Measurements from ENCODE around the gene WDR1. TPM values are rescaled to one million over a fixed set of nuclear protein-coding genes. Genes with fewer than 3 reads are reported as not detected.
A peak's percentile ranks its signal among the peaks of the same experiment; 100 is the strongest.

WDR1 gene
- total RNA-seq, 6 donors from 2014 or later, result 135 to 307 (median 183) TPM

DNA sequence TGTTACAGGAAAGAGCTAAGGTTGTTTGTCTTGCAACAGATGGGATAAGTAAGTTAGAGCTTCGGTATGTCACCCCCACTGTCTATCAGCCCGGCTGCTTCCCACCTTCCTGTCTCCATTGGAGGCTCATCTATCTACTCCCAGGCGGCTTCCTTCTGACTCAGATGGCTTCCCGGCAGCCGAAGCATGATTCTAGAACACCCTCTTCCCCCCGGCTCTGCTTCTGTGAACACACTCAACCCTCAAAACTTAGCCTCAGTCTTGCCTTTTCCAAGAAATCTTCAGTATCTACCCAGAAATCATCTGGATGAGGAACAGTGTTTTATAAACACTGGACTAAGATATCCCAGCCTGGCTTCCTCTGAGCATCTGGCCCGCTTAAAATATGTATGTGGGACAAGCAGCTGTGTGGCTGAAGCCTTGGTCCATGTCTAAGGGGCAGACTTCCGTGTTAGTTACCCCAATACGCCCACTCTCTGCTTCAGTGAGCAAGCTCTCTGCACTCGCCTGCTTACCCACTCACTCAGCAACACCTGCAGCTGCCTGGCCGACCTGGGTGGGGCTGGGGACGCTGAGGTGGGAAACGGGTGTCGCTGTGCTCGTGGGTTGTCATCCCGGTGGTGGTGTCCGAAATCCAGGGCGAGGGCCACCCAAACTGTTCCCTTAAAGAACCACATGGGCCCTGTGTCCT lies 83.3 kb downstream of the WDR1 start:
- peak overlapping the region; percentile 41 to 72 (median 58) for H3K27ac ChIP-seq
- no peaks in the 10 kb centered on the region for H3K36me3 ChIP-seq
- DNase-seq (peak; percentile 43 to 67), ATAC-seq (ENCODE audit: low FRiP score in 2 of 2) (peak; percentile 39 to 84)
- H3K4me3 ChIP-seq, result no peak overlapping the region
- WGBS, 2 donors, result 50 to 54% methylated on average over 12 to 18 of the region's 18 CpGs
- no peaks in the 10 kb centered on the region for H3K9me3 ChIP-seq
- TF ChIP-seq POLR2AphosphoS5 (IDR thresholded peaks at IDR 0.05) (peak; percentile 5 to 74), POLR2A (IDR thresholded peaks at IDR 0.05) (no peak), EP300 (IDR thresholded peaks at IDR 0.05) (peak in 3 of 4 donors; percentile 25 to 70 (median 36))
- TF ChIP-seq, protein P1, sequence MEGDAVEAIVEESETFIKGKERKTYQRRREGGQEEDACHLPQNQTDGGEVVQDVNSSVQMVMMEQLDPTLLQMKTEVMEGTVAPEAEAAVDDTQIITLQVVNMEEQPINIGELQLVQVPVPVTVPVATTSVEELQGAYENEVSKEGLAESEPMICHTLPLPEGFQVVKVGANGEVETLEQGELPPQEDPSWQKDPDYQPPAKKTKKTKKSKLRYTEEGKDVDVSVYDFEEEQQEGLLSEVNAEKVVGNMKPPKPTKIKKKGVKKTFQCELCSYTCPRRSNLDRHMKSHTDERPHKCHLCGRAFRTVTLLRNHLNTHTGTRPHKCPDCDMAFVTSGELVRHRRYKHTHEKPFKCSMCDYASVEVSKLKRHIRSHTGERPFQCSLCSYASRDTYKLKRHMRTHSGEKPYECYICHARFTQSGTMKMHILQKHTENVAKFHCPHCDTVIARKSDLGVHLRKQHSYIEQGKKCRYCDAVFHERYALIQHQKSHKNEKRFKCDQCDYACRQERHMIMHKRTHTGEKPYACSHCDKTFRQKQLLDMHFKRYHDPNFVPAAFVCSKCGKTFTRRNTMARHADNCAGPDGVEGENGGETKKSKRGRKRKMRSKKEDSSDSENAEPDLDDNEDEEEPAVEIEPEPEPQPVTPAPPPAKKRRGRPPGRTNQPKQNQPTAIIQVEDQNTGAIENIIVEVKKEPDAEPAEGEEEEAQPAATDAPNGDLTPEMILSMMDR (IDR thresholded peaks at IDR 0.05), result no peak
- H3K4me1 ChIP-seq, result peaks cover 26 to 35% (median 29%) of the 10 kb centered on the region in 4 donors
- no peaks in the 10 kb centered on the region for H3K27me3 ChIP-seq

DNA sequence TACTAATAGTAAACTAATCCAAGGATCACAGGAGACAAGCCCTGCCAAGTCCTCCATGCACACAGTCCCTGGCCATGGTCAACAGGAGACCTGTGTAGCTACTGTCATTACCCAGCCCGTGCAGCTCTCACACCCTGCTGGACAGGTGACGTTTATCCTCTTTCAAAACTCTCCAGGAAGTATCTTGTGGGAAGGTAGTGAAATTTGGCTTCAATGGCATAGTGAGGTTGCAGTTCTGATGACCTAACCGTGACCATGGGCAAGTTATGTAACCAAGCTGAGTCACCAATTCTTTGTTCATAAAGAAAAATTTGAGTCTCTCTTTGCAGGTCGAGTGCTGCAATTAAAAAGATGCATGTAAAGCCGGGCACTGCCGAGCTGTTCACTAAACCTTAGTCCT lies 84.0 kb downstream of the WDR1 start:
- H3K27ac ChIP-seq, result peak overlapping the region in 3 of 4 donors; percentile 30 to 72 (median 65)
- WGBS, 2 donors, result 44 to 47% methylated on average over 6 of the region's 6 CpGs

DNA sequence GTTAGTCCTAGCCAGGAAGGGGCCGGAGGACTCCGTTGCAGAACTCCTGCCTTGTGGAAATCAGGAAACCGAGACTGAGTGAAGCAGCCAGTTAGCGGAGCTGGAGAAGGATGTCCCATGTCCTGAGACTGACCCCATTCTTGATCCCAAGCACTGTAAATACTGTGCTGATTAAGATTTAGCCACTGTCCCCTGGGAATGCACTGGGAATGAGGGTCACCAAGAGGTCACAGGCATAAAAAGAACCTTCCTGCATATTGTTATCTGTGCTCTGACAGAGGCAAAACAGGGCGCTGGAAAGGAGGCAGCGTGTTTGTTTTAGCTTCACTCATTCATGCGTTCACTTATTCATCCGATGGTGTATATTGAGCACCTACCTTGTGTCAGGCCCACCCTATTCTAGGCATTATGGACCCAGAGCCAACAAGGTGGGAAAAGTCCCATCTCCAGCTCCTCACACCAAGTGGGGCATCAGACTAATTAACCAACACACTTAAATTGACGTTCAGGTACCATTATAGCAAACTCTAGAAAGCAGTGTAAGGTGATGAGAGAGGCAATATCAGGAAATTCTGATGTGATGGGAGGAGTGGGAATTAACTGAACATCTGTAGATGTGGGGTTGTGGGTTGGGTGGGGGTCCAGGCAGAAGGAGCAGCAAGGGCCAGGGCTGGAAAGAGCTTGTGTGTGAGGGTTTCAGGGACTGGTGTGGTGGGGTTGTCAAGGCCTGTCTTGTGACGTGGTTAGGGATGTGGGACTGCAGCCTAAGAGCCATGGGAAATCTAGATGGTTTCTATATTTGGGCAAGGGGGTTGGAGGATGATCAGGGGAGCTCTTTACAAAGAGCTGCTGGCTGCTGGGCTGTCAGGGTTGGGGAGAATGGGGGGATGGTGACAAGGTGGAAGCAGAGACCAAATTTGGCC lies 84.7 kb downstream of the WDR1 start:
- ATAC-seq (ENCODE audit: low FRiP score in 2 of 2), result no peak
- Histone ChIP-seq H3K4me3 (no peak overlapping the region), H3K9me3 (no peaks in the 10 kb centered on the region), H3K27me3 (no peaks in the 10 kb centered on the region), H3K36me3 (no peaks in the 10 kb centered on the region), H3K27ac (peak overlapping the region in 1 of 4 donors; percentile 30), H3K4me1 (peaks cover 26 to 35% (median 29%) of the 10 kb centered on the region in 4 donors)
- no peak for DNase-seq
- no peak for TF ChIP-seq POLR2A (IDR thresholded peaks at IDR 0.05)
- peak in 1 of 4 donors; percentile 7 for TF ChIP-seq EP300 (IDR thresholded peaks at IDR 0.05)
- no peak for TF ChIP-seq POLR2AphosphoS5 (IDR thresholded peaks at IDR 0.05)
- TF ChIP-seq, protein P1 (IDR thresholded peaks at IDR 0.05), result no peak
- WGBS, 2 donors, result 71 to 76% methylated on average over 10 of the region's 10 CpGs

More for the DNA sequence above, 84.0 kb downstream of the WDR1 start:
- H3K9me3 ChIP-seq, result no peaks in the 10 kb centered on the region
- no peak overlapping the region for H3K4me3 ChIP-seq
- no peaks in the 10 kb centered on the region for H3K36me3 ChIP-seq
- H3K27me3 ChIP-seq, result no peaks in the 10 kb centered on the region
- ATAC-seq (ENCODE audit: low FRiP score in 2 of 2) (peak; percentile 38 to 68), DNase-seq (peak in 1 of 2 donors; percentile 31)
- H3K4me1 ChIP-seq, result peaks cover 26 to 35% (median 29%) of the 10 kb centered on the region in 4 donors
- TF ChIP-seq POLR2AphosphoS5 (IDR thresholded peaks at IDR 0.05), result no peak
- TF ChIP-seq, protein P1 (IDR thresholded peaks at IDR 0.05), result peak in 1 of 6 experiments; percentile 8

DNA sequence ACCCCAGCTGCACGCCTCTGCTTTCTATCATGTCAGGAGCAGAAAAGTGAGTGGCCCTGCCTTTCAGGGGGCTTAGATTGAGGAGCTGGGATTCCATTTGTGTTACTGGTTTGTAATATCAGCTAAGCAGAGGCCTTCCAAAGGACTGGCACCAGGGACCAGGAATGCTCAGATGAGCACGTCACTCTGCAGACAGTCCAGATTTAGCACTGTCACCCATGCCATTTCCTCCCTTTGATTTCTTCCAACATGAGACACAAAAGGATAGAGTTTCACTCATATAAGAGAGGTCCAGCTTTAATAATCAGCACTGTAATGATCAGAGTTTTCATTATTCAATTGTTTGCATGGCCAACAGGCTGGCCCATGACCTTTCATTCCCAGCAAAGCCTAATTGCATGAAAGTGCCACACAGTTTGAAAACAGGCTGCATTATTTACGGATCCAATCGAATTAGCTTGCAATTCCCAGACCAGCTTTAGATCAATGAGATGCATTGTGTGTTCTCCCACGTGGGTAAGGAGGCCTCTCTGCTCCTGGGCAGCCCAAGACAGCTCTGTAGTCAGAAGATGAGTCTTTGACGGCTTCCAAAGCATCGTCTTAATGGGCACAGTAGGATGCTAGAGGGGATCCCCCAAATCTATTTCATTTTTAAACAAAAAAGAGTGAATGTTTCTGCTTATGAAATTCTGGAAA lies 85.5 kb downstream of the WDR1 start:
- no peak for ATAC-seq (ENCODE audit: low FRiP score in 2 of 2)
- 75 to 78% methylated on average over 7 of the region's 7 CpGs for WGBS, 2 donors
- H3K27ac ChIP-seq, result peak overlapping the region in 1 of 4 donors; percentile 30

More for the DNA sequence above, 85.5 kb downstream of the WDR1 start:
- DNase-seq, result no peak
- Histone ChIP-seq H3K9me3 (no peaks in the 10 kb centered on the region), H3K4me1 (peaks cover 26 to 35% (median 29%) of the 10 kb centered on the region in 4 donors), H3K36me3 (no peaks in the 10 kb centered on the region), H3K27me3 (no peaks in the 10 kb centered on the region), H3K4me3 (no peak overlapping the region)
- TF ChIP-seq EP300 (IDR thresholded peaks at IDR 0.05) (no peak), POLR2AphosphoS5 (IDR thresholded peaks at IDR 0.05) (no peak), POLR2A (IDR thresholded peaks at IDR 0.05) (no peak)
- TF ChIP-seq, protein P1 (IDR thresholded peaks at IDR 0.05), result no peak

Measured in upper lobe of left lung (tissue), 6 donors.